ENCODE measurements around the gene VCL. TPM values are rescaled to one million over a fixed set of nuclear protein-coding genes. Genes with fewer than 3 reads are reported as not detected.

Gene VCL
- total RNA-seq, 1 experiment from 2014 or later = 106 TPM

DNA sequence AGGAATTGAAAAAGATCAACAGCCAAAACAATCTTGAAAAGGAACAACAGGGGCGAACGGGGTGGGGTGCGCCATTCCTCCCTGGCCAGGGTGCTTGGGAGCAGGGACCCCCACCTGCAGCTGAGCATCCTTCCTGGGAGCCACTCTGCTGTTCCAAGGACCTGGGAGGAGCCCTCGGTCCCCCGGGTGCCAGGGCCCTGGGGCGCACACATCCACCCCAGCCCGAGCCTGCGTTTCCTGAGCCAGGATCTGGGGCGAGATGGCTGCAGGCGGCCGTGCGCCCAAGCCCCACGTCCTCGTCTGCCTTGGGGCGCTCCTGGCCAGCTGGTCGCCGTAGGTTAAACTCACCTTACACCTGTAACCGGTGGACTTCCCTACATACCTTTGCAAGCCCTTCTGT is 142.1 kb downstream of the VCL start:
- POLR2A ChIA-PET = no interaction called here
- H4K20me1 ChIP-seq (ENCODE audit: insufficient read depth) = no peaks in the 10 kb centered on the region
- no peak for TF ChIP-seq EZH2 (IDR thresholded peaks at IDR 0.05)
- TF ChIP-seq CEBPB (IDR thresholded peaks at IDR 0.05; ENCODE audit: low read depth) = no peak
- TF ChIP-seq CTCF (IDR thresholded peaks at IDR 0.05 in 2 of 3, conservative IDR thresholded peaks at IDR 0.05 in 1 of 3; ENCODE audit: borderline replicate concordance in 1 of 3, insufficient read depth in 1 of 3, low read depth in 2 of 3, low read length in 2 of 3) = no peak
- no peak for TF ChIP-seq ZFX (IDR thresholded peaks at IDR 0.05)
- TF ChIP-seq RAD21 (IDR thresholded peaks at IDR 0.05; ENCODE audit: low read depth) = no peak
- no peak for TF ChIP-seq JUND (IDR thresholded peaks at IDR 0.05)
- no peak for TF ChIP-seq YY1 (IDR thresholded peaks at IDR 0.05; ENCODE audit: extremely low read depth, insufficient replicate concordance, low read depth, low read length)
- CTCF ChIA-PET = no interaction called here
- H3K9ac ChIP-seq (ENCODE audit: low read length) = no peak overlapping the region
- H3K9me2 ChIP-seq (ENCODE audit: insufficient read depth) = no peaks in the 10 kb centered on the region
- ATAC-seq (no peak), DNase-seq (ENCODE audit: low read depth, low spot score) (no peak)
- H3K9me3 ChIP-seq (ENCODE audit: control insufficient read depth in 1 of 2, insufficient read depth in 1 of 2, low read depth in 1 of 2, low read length in 2 of 2) = no peaks in the 10 kb centered on the region
- peaks cover under 1 to 3% of the 10 kb centered on the region in 2 experiments; a peak in 3 of 4 replicates for H3K4me1 ChIP-seq (ENCODE audit: control insufficient read depth in 1 of 2, insufficient read depth in 2 of 2, low read length in 2 of 2)
- peaks cover 46% of the 10 kb centered on the region for H3K79me2 ChIP-seq (ENCODE audit: insufficient read depth, low read length)
- H3K4me2 ChIP-seq (ENCODE audit: low read length) = no peak overlapping the region
- H3K4me3 ChIP-seq (replicated peaks in 1 of 2; ENCODE audit: low read depth in 1 of 2, low read length in 2 of 2) = no peak overlapping the region
- RAD21 ChIA-PET (ENCODE audit: low non-redundant PET in 1 of 2, low total read pairs in 2 of 2, uncharacterized antibody in 2 of 2, unreplicated experiment in 2 of 2) = no interaction called here
- intact Hi-C loops (cut with micrococcal nuclease) = no loop called here
- no peaks in the 10 kb centered on the region for H3K27me3 ChIP-seq (ENCODE audit: insufficient read depth, low read length)
- BruUV-seq (replicated peaks) = no TSS peak
- H2AFZ ChIP-seq (ENCODE audit: low read depth, low read length, poor library complexity, severe bottlenecking) = no peak overlapping the region
- H3K27ac ChIP-seq (ENCODE audit: low read depth, low read length) = no peak overlapping the region
- H3K36me3 ChIP-seq (ENCODE audit: control insufficient read depth in 1 of 2, insufficient read depth in 2 of 2, low read length in 2 of 2) = peaks cover 23 to 29% of the 10 kb centered on the region in 2 experiments

DNA sequence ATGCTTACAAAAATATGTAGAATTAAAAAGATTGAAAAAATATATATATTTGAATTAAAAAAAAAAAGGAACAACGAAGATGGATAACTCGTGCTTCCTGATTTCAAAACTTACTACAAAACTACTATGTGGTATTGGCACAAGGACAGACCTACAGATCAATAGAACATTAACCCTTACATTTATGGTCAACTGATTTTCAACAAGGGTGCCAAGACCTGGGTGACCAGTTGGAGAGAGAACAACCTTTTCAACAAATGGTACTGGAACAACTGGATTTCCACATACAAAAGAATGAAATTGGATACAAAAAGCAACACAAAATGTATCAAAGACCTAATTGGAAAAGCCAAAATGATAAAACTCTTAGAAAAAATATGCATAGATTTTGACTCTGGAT is 142.6 kb downstream of the VCL start:
- Histone ChIP-seq H3K36me3 (ENCODE audit: control insufficient read depth in 1 of 2, insufficient read depth in 2 of 2, low read length in 2 of 2) (peaks cover 17 to 28% of the 10 kb centered on the region in 2 experiments), H4K20me1 (ENCODE audit: insufficient read depth) (no peaks in the 10 kb centered on the region), H3K27ac (ENCODE audit: low read depth, low read length) (no peak overlapping the region), H3K4me1 (ENCODE audit: control insufficient read depth in 1 of 2, insufficient read depth in 2 of 2, low read length in 2 of 2) (peaks cover 6 to 9% of the 10 kb centered on the region in 2 experiments), H3K4me3 (replicated peaks in 1 of 2; ENCODE audit: low read depth in 1 of 2, low read length in 2 of 2) (no peak overlapping the region), H3K9me2 (ENCODE audit: insufficient read depth) (no peaks in the 10 kb centered on the region), H3K9me3 (ENCODE audit: control insufficient read depth in 1 of 2, insufficient read depth in 1 of 2, low read depth in 1 of 2, low read length in 2 of 2) (no peaks in the 10 kb centered on the region), H3K9ac (ENCODE audit: low read length) (no peak overlapping the region), H2AFZ (ENCODE audit: low read depth, low read length, poor library complexity, severe bottlenecking) (no peak overlapping the region), H3K27me3 (ENCODE audit: insufficient read depth, low read length) (no peaks in the 10 kb centered on the region), H3K4me2 (ENCODE audit: low read length) (no peak overlapping the region), H3K79me2 (ENCODE audit: insufficient read depth, low read length) (peaks cover 52% of the 10 kb centered on the region)
- DNase-seq (ENCODE audit: low read depth, low spot score) (no peak), ATAC-seq (no peak)
- intact Hi-C loops (cut with micrococcal nuclease) = no loop called here
- no TSS peak for BruUV-seq (replicated peaks)
- RAD21 ChIA-PET (ENCODE audit: low non-redundant PET in 1 of 2, low total read pairs in 2 of 2, uncharacterized antibody in 2 of 2, unreplicated experiment in 2 of 2) = no interaction called here
- POLR2A ChIA-PET = no interaction called here
- CTCF ChIA-PET = no interaction called here
- TF ChIP-seq POLR2AphosphoS5 (IDR thresholded peaks at IDR 0.05; ENCODE audit: low read depth, low read length) (no peak), CEBPB (IDR thresholded peaks at IDR 0.05; ENCODE audit: low read depth) (no peak), POLR2A (IDR thresholded peaks at IDR 0.05; ENCODE audit: borderline replicate concordance, extremely low read depth, insufficient read depth, insufficient read length) (no peak), CTCF (IDR thresholded peaks at IDR 0.05 in 2 of 3, conservative IDR thresholded peaks at IDR 0.05 in 1 of 3; ENCODE audit: borderline replicate concordance in 1 of 3, insufficient read depth in 1 of 3, low read depth in 2 of 3, low read length in 2 of 3) (no peak), ELF1 (IDR thresholded peaks at IDR 0.05; ENCODE audit: borderline replicate concordance, low read depth) (no peak), SIN3A (IDR thresholded peaks at IDR 0.05; ENCODE audit: low read depth) (no peak), RAD21 (IDR thresholded peaks at IDR 0.05; ENCODE audit: low read depth) (no peak), EGR1 (IDR thresholded peaks at IDR 0.05; ENCODE audit: low read depth) (no peak)
- TF ChIP-seq, protein P1, sequence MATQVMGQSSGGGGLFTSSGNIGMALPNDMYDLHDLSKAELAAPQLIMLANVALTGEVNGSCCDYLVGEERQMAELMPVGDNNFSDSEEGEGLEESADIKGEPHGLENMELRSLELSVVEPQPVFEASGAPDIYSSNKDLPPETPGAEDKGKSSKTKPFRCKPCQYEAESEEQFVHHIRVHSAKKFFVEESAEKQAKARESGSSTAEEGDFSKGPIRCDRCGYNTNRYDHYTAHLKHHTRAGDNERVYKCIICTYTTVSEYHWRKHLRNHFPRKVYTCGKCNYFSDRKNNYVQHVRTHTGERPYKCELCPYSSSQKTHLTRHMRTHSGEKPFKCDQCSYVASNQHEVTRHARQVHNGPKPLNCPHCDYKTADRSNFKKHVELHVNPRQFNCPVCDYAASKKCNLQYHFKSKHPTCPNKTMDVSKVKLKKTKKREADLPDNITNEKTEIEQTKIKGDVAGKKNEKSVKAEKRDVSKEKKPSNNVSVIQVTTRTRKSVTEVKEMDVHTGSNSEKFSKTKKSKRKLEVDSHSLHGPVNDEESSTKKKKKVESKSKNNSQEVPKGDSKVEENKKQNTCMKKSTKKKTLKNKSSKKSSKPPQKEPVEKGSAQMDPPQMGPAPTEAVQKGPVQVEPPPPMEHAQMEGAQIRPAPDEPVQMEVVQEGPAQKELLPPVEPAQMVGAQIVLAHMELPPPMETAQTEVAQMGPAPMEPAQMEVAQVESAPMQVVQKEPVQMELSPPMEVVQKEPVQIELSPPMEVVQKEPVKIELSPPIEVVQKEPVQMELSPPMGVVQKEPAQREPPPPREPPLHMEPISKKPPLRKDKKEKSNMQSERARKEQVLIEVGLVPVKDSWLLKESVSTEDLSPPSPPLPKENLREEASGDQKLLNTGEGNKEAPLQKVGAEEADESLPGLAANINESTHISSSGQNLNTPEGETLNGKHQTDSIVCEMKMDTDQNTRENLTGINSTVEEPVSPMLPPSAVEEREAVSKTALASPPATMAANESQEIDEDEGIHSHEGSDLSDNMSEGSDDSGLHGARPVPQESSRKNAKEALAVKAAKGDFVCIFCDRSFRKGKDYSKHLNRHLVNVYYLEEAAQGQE (IDR thresholded peaks at IDR 0.05; ENCODE audit: low read depth) = no peak

All from HCT116 (cell line).